ENCODE results near the gene EAF1.

Gene EAF1

GRCh38 chr3:15491143-15491542 lies 63.7 kb downstream of the EAF1 start:
- Histone ChIP-seq H3K27ac (ENCODE audit: low read length) (no peak overlapping the region), H3K4me3 (ENCODE audit: low read length) (no peak overlapping the region), H3K27me3 (ENCODE audit: control insufficient read depth, insufficient read depth, low read length) (no peaks in the 10 kb centered on the region), H3K4me1 (ENCODE audit: control insufficient read depth, low read depth, low read length) (peaks cover 8% of the 10 kb centered on the region), H3K9me3 (ENCODE audit: control insufficient read depth, low read depth, low read length) (no peaks in the 10 kb centered on the region), H3K9ac (ENCODE audit: low read length) (no peak overlapping the region), H3K36me3 (ENCODE audit: control insufficient read depth, low read depth, low read length) (no peaks in the 10 kb centered on the region)

Data from iPS-18a (cell line).